Erythroblast (primary cell): ENCODE measurements around the gene MAP7D3.

Source experiments
- GATA1 ChIP-seq: IDR thresholded peaks from 2 replicates; pipeline ENCODE4 v1.6.1; 2011; ENCODE audit warnings: low read depth, mild to moderate bottlenecking, control low read depth, low read length, moderate library complexity
- POLR2A ChIP-seq: IDR thresholded peaks from 2 replicates; pipeline ENCODE4 v1.6.1; 2011; ENCODE audit warnings: mild to moderate bottlenecking, low read length

GRCh38 chrX:136227948-136228838 is 23.0 kb downstream of the MAP7D3 start:
- TF ChIP-seq POLR2A (no peak), GATA1 (no peak)
